Panc1 (cell line): ENCODE results near the gene ANKRD65. TPM values are rescaled to one million over a fixed set of nuclear protein-coding genes. Genes with fewer than 3 reads are reported as not detected.

ENCODE experiments used
- ATAC-seq: fragments of 200-7000 bp; cut with Tn5 transposase; 2 replicates; pipeline ENCODE4 v1.9.1; 2020; ENCODE audit warnings: mild to moderate bottlenecking, moderate library complexity
- BruUV-seq: library from RNA; stranded (reverse); fragments of 400-500 nt; replicated peaks from 2 replicates; lab custom pipeline; 2021; lab: Mats Ljungman, UMichigan
- CTCF ChIA-PET: fragments of 300-600 bp; sonication (Branson Sonifier 250); formaldehyde crosslinking; loops from one replicate; lab custom pipeline; 2022; ENCODE audit warnings: antibody characterized with exemption; lab: Charles Lee
- POLR2A ChIA-PET: fragments of 300-600 bp; sonication (Branson Sonifier 250); formaldehyde crosslinking; loops from one replicate; lab custom pipeline; 2022; ENCODE audit warnings: antibody characterized with exemption; lab: Charles Lee
- DNase-seq: peaks from one replicate; pipeline ENCODE4 v3.0.0-alpha.2; 2010; ENCODE audit warnings: low read depth, low spot score
- H3K27ac ChIP-seq: 2 replicates; pipeline ENCODE4 v1.5.1; 2011; ENCODE audit warnings: mild to moderate bottlenecking, low read length, inconsistent platforms
- H3K27me3 ChIP-seq: fragments of 200-500 bp; sonication (Bioruptor generic); 2 replicates; pipeline ENCODE4 v1.6.0; 2014; ENCODE audit warnings: low read length, inconsistent platforms; ENCODE audit not compliant: control insufficient read depth, insufficient read depth
- H3K36me3 ChIP-seq: fragments of 200-500 bp; sonication (Bioruptor generic); 2 replicates; pipeline ENCODE4 v1.5.1; 2014; ENCODE audit warnings: inconsistent platforms, mild to moderate bottlenecking, low read length, moderate library complexity; ENCODE audit not compliant: control insufficient read depth, insufficient read depth
- H3K4me1 ChIP-seq: 2 replicates; pipeline ENCODE4 v1.5.1; 2011; ENCODE audit warnings: inconsistent platforms, mild to moderate bottlenecking, low read length, moderate library complexity; ENCODE audit not compliant: control insufficient read depth, insufficient read depth
- H3K4me3 ChIP-seq, 2 experiments: 2 replicates each; pipeline ENCODE4 v1.5.1; 2011 to 2012; ENCODE audit warnings: low read depth in 2 of 2, low read length in 2 of 2, mild to moderate bottlenecking in 2 of 2, inconsistent platforms in 1 of 2, moderate library complexity in 1 of 2
- H3K9me3 ChIP-seq: fragments of 200-500 bp; sonication (Bioruptor generic); 2 replicates; pipeline ENCODE4 v1.5.1; 2014; ENCODE audit warnings: low read depth, mild to moderate bottlenecking, inconsistent platforms, low read length, moderate library complexity; ENCODE audit not compliant: control insufficient read depth, insufficient read depth
- POLR2AphosphoS5 ChIP-seq: IDR thresholded peaks from 2 replicates; pipeline ENCODE4 v1.6.1; 2012; ENCODE audit warnings: mild to moderate bottlenecking, low read depth, low read length, moderate library complexity
- SIN3A ChIP-seq: IDR thresholded peaks from 2 replicates; pipeline ENCODE4 v1.6.1; 2012; ENCODE audit warnings: low read depth, mild to moderate bottlenecking, low read length, moderate library complexity, borderline replicate concordance; ENCODE audit not compliant: insufficient read depth
- TCF7L2 ChIP-seq: IDR thresholded peaks from 2 replicates; pipeline ENCODE4 v1.6.1; 2011; ENCODE audit warnings: mild to moderate bottlenecking, low read depth, low read length, inconsistent platforms
- in situ Hi-C: cut with HindIII; loops from 2 replicates; pipeline ENCODE4 v1.10.0; 2016; ENCODE audit warnings: low sequenced_read_pairs, low pct_unique_long_range_greater_than_20kb
- intact Hi-C: fragments of 100-400 bp; cut with micrococcal nuclease; formaldehyde crosslinking; loops from one replicate; pipeline ENCODE4 v1.10.0; 2022; ENCODE audit not compliant: unreplicated experiment
- total RNA-seq: library from RNA; stranded (reverse); gene quantifications from one replicate; pipeline ENCODE4 v1.2.1, GENCODE V29; 2021; ENCODE audit not compliant: unreplicated experiment
- TF ChIP-seq, protein P1 (sequence below), 2 experiments: IDR thresholded peaks; 2 replicates each; pipeline ENCODE4 v1.6.1; 2011 to 2012; ENCODE audit warnings: low read depth in 2 of 2, control low read depth in 1 of 2, low read length in 1 of 2, mild to moderate bottlenecking in 1 of 2, moderate library complexity in 1 of 2; ENCODE audit not compliant: insufficient read depth in 1 of 2
- TF ChIP-seq, protein P2 (sequence below): fragments of 450-650 bp; IDR thresholded peaks from 2 replicates; pipeline ENCODE4 v1.5.1; 2017; ENCODE audit warnings: mild to moderate bottlenecking

ANKRD65 gene
- total RNA-seq, 1 experiment from 2014 or later: 1.9 TPM

DNA sequence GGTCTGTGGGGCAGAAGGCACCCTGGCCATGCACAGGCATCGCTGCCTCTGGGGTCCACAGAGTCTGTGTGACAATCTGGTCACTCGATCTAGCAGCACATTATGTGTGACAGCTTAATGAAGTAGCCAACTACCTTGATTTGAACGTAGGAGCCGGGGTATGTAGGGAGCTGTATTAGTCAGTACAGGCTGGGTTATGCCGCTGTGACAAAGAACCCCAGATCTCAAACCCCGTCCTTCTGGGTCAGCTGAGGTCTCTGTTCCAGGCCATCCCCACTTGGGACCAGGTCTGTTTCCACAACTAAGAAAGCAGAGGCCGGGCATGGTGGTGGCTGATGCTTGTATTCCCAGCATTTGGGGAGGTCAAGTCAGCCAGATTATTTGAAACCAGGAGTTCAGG lies 42.2 kb upstream of the ANKRD65 start:
- no peak for ATAC-seq
- POLR2A ChIA-PET: no interaction called here
- Histone ChIP-seq H3K9me3 (no peaks in the 10 kb centered on the region), H3K4me3 (no peak overlapping the region), H3K27ac (no peak overlapping the region), H3K4me1 (no peaks in the 10 kb centered on the region), H3K36me3 (no peaks in the 10 kb centered on the region), H3K27me3 (no peaks in the 10 kb centered on the region)
- CTCF ChIA-PET: no interaction called here
- no TSS peak for BruUV-seq
- intact Hi-C loops: no loop called here
- no peak for TF ChIP-seq POLR2AphosphoS5
- TF ChIP-seq SIN3A: no peak
- TF ChIP-seq, protein P1, sequence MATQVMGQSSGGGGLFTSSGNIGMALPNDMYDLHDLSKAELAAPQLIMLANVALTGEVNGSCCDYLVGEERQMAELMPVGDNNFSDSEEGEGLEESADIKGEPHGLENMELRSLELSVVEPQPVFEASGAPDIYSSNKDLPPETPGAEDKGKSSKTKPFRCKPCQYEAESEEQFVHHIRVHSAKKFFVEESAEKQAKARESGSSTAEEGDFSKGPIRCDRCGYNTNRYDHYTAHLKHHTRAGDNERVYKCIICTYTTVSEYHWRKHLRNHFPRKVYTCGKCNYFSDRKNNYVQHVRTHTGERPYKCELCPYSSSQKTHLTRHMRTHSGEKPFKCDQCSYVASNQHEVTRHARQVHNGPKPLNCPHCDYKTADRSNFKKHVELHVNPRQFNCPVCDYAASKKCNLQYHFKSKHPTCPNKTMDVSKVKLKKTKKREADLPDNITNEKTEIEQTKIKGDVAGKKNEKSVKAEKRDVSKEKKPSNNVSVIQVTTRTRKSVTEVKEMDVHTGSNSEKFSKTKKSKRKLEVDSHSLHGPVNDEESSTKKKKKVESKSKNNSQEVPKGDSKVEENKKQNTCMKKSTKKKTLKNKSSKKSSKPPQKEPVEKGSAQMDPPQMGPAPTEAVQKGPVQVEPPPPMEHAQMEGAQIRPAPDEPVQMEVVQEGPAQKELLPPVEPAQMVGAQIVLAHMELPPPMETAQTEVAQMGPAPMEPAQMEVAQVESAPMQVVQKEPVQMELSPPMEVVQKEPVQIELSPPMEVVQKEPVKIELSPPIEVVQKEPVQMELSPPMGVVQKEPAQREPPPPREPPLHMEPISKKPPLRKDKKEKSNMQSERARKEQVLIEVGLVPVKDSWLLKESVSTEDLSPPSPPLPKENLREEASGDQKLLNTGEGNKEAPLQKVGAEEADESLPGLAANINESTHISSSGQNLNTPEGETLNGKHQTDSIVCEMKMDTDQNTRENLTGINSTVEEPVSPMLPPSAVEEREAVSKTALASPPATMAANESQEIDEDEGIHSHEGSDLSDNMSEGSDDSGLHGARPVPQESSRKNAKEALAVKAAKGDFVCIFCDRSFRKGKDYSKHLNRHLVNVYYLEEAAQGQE (IDR thresholded peaks at IDR 0.05; ENCODE audit: insufficient read depth in 1 of 2, low read depth in 2 of 2, low read length in 1 of 2): no peak
- TF ChIP-seq, protein P2, sequence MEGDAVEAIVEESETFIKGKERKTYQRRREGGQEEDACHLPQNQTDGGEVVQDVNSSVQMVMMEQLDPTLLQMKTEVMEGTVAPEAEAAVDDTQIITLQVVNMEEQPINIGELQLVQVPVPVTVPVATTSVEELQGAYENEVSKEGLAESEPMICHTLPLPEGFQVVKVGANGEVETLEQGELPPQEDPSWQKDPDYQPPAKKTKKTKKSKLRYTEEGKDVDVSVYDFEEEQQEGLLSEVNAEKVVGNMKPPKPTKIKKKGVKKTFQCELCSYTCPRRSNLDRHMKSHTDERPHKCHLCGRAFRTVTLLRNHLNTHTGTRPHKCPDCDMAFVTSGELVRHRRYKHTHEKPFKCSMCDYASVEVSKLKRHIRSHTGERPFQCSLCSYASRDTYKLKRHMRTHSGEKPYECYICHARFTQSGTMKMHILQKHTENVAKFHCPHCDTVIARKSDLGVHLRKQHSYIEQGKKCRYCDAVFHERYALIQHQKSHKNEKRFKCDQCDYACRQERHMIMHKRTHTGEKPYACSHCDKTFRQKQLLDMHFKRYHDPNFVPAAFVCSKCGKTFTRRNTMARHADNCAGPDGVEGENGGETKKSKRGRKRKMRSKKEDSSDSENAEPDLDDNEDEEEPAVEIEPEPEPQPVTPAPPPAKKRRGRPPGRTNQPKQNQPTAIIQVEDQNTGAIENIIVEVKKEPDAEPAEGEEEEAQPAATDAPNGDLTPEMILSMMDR: no peak
- TF ChIP-seq TCF7L2: no peak
- in situ Hi-C loops: no loop called here
- DNase-seq: no peak

GRCh38 chr1:1462318-1462966 lies 41.4 kb upstream of the ANKRD65 start:
- ATAC-seq: peak; percentile 49
- Histone ChIP-seq H3K27me3 (no peaks in the 10 kb centered on the region), H3K27ac (no peak overlapping the region), H3K4me3 (no peak overlapping the region), H3K4me1 (no peaks in the 10 kb centered on the region), H3K36me3 (no peaks in the 10 kb centered on the region), H3K9me3 (no peaks in the 10 kb centered on the region)
- TF ChIP-seq, protein P2: no peak
- no peak for TF ChIP-seq SIN3A
- TF ChIP-seq, protein P1 (IDR thresholded peaks at IDR 0.05; ENCODE audit: insufficient read depth in 1 of 2, low read depth in 2 of 2, low read length in 1 of 2): no peak
- no peak for TF ChIP-seq POLR2AphosphoS5
- no peak for TF ChIP-seq TCF7L2
- BruUV-seq: no TSS peak
- DNase-seq: no peak
- intact Hi-C loops: no loop called here
- POLR2A ChIA-PET: no interaction called here
- CTCF ChIA-PET: interaction anchor here (0.8 kb wide), 1 partner anchor 37 kb away, joined by 3 read pairs; a partner anchor contains a TSS
- in situ Hi-C loops: no loop called here
